WTC11 (cell line): ENCODE results near the gene SLCO6A1.

ENCODE experiments used
- FOXP1 ChIP-seq: sonication (generic); formaldehyde crosslinking; IDR thresholded peaks from 2 replicates; pipeline ENCODE4 v1.8.0; 2022; ENCODE audit warnings: missing genetic modification reagents, mild to moderate bottlenecking, moderate library complexity, borderline replicate concordance
- TF ChIP-seq, protein P1 (sequence below): sonication (generic); formaldehyde crosslinking; IDR thresholded peaks from 2 replicates; pipeline ENCODE4 v1.8.1; 2022; ENCODE audit warnings: low read depth, mild to moderate bottlenecking, moderate library complexity, missing genetic modification reagents, borderline replicate concordance
- TF ChIP-seq, protein P2 (sequence below): sonication (generic); formaldehyde crosslinking; IDR thresholded peaks from 2 replicates; pipeline ENCODE4 v1.8.0; 2022; ENCODE audit warnings: mild to moderate bottlenecking, missing genetic modification reagents
- TF ChIP-seq, protein P3 (sequence below): sonication (generic); formaldehyde crosslinking; IDR thresholded peaks from 2 replicates; pipeline ENCODE4 v1.8.1; 2022; ENCODE audit warnings: low read depth, missing genetic modification reagents, borderline replicate concordance
- TF ChIP-seq, protein P4 (sequence below): fragments of 200-600 bp; IDR thresholded peaks from 2 replicates; pipeline ENCODE4 v1.8.0; 2022; ENCODE audit warnings: antibody characterized with exemption
- TF ChIP-seq, protein P5 (sequence below): sonication (generic); formaldehyde crosslinking; IDR thresholded peaks from 2 replicates; pipeline ENCODE4 v1.8.0; 2023; ENCODE audit warnings: missing genetic modification reagents

DNA sequence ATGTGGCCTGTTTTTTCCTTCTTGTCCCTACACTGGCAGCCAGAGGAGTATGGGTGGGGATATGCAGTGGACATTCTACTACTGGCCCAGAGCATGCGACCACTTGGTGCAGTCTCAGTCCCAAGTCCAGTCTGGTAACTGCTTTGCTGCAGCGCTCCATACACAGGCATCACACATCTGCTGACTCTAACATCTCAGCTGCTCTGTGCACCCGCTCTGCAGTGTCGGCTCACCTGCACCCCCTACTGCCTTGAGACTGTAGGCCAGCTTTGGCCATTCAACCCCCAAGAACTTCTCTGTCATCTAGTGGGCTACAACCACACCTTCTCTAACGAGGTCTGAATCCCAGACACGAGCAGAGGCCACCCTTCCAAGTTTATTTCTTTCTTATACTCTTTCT lies 46.4 kb upstream of the SLCO6A1 start:
- TF ChIP-seq, protein P1, sequence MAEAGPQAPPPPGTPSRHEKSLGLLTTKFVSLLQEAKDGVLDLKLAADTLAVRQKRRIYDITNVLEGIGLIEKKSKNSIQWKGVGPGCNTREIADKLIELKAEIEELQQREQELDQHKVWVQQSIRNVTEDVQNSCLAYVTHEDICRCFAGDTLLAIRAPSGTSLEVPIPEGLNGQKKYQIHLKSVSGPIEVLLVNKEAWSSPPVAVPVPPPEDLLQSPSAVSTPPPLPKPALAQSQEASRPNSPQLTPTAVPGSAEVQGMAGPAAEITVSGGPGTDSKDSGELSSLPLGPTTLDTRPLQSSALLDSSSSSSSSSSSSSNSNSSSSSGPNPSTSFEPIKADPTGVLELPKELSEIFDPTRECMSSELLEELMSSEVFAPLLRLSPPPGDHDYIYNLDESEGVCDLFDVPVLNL (CRISPR knock-in tag), result no peak
- TF ChIP-seq, protein P2, sequence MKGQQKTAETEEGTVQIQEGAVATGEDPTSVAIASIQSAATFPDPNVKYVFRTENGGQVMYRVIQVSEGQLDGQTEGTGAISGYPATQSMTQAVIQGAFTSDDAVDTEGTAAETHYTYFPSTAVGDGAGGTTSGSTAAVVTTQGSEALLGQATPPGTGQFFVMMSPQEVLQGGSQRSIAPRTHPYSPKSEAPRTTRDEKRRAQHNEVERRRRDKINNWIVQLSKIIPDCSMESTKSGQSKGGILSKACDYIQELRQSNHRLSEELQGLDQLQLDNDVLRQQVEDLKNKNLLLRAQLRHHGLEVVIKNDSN (CRISPR knock-in tag), result no peak
- TF ChIP-seq, protein P3, sequence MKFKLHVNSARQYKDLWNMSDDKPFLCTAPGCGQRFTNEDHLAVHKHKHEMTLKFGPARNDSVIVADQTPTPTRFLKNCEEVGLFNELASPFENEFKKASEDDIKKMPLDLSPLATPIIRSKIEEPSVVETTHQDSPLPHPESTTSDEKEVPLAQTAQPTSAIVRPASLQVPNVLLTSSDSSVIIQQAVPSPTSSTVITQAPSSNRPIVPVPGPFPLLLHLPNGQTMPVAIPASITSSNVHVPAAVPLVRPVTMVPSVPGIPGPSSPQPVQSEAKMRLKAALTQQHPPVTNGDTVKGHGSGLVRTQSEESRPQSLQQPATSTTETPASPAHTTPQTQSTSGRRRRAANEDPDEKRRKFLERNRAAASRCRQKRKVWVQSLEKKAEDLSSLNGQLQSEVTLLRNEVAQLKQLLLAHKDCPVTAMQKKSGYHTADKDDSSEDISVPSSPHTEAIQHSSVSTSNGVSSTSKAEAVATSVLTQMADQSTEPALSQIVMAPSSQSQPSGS, result no peak
- TF ChIP-seq, protein P4, sequence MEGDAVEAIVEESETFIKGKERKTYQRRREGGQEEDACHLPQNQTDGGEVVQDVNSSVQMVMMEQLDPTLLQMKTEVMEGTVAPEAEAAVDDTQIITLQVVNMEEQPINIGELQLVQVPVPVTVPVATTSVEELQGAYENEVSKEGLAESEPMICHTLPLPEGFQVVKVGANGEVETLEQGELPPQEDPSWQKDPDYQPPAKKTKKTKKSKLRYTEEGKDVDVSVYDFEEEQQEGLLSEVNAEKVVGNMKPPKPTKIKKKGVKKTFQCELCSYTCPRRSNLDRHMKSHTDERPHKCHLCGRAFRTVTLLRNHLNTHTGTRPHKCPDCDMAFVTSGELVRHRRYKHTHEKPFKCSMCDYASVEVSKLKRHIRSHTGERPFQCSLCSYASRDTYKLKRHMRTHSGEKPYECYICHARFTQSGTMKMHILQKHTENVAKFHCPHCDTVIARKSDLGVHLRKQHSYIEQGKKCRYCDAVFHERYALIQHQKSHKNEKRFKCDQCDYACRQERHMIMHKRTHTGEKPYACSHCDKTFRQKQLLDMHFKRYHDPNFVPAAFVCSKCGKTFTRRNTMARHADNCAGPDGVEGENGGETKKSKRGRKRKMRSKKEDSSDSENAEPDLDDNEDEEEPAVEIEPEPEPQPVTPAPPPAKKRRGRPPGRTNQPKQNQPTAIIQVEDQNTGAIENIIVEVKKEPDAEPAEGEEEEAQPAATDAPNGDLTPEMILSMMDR, result peak; percentile 44; the same call in 1 of the 2 replicates
- TF ChIP-seq, protein P5, sequence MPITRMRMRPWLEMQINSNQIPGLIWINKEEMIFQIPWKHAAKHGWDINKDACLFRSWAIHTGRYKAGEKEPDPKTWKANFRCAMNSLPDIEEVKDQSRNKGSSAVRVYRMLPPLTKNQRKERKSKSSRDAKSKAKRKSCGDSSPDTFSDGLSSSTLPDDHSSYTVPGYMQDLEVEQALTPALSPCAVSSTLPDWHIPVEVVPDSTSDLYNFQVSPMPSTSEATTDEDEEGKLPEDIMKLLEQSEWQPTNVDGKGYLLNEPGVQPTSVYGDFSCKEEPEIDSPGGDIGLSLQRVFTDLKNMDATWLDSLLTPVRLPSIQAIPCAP (CRISPR knock-in tag), result no peak
- no peak for TF ChIP-seq FOXP1 (CRISPR knock-in tag)
